ENCODE results near the gene KIF23. TPM values are rescaled to one million over a fixed set of nuclear protein-coding genes. Genes with fewer than 3 reads are reported as not detected.
A peak's percentile ranks its signal among the peaks of the same experiment; 100 is the strongest.

Gene KIF23
- total RNA-seq, 1 experiment from 2014 or later, result 83.7 TPM

DNA sequence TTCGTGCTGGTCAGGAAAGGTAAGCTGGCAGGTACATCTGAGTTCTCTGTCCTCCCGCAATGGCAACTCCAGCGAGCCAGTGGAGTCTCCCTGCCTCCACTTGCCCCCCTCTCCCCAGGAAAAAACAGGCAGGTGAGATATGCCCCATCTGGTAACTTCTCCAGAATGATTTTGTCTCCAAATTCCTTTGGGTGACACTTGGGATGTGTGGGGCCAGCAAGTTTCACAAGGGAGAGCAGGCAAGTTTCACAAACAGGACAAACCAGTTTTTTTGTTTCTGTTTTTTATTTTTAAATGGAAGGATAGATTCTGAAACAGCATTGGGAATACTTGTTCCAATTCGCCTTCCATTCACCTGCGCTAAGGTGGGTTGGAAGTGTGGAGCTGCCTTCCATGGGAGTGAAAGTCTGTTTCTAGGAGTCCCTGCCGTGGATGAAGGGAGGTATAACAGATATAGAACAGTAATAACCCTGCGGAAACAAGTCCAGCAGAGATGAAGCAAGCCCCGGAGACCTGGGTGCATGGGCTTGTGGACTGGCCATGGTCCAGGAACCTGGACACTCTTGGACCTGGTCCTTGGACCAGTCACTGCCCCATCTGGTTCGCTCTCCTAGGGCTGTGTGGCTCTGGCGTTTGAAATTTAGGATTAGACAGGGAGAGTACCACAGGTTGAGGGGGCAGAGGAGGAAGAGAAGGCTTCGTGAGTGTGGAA lies 22.9 kb upstream of the KIF23 start:
- Histone ChIP-seq H3K27me3 (ENCODE audit: insufficient read depth, low read length) (no peaks in the 10 kb centered on the region), H3K4me2 (ENCODE audit: low read length) (peak overlapping the region; percentile 29; the same call in 1 of the 2 replicates), H3K36me3 (ENCODE audit: control insufficient read depth in 1 of 2, insufficient read depth in 2 of 2, low read length in 2 of 2) (no peaks in the 10 kb centered on the region), H3K27ac (ENCODE audit: low read depth, low read length) (no peak overlapping the region), H3K9ac (ENCODE audit: low read length) (no peak overlapping the region), H3K4me3 (replicated peaks in 1 of 2; ENCODE audit: low read depth in 1 of 2, low read length in 2 of 2) (no peak overlapping the region), H2AFZ (ENCODE audit: low read depth, low read length, poor library complexity, severe bottlenecking) (no peak overlapping the region), H3K79me2 (ENCODE audit: insufficient read depth, low read length) (no peaks in the 10 kb centered on the region), H3K9me2 (ENCODE audit: insufficient read depth) (no peaks in the 10 kb centered on the region), H3K4me1 (ENCODE audit: control insufficient read depth in 1 of 2, insufficient read depth in 2 of 2, low read length in 2 of 2) (peaks cover 26 to 47% of the 10 kb centered on the region in 2 experiments), H3K9me3 (ENCODE audit: control insufficient read depth in 1 of 2, insufficient read depth in 1 of 2, low read depth in 1 of 2, low read length in 2 of 2) (no peaks in the 10 kb centered on the region), H4K20me1 (ENCODE audit: insufficient read depth) (no peaks in the 10 kb centered on the region)
- intact Hi-C loops (cut with micrococcal nuclease), result loop anchor here (5.0 kb wide), 3 partner anchors 94 to 229 kb away; partner anchors contain the start of genes GLCE and PAQR5
- BruUV-seq (replicated peaks), result no TSS peak
- ATAC-seq, result no peak
- RAD21 ChIA-PET (ENCODE audit: low non-redundant PET in 1 of 2, low total read pairs in 2 of 2, uncharacterized antibody in 2 of 2, unreplicated experiment in 2 of 2), result no interaction called here
- TF ChIP-seq JUND (IDR thresholded peaks at IDR 0.05) (no peak), EZH2 (IDR thresholded peaks at IDR 0.05) (no peak), POLR2A (IDR thresholded peaks at IDR 0.05; ENCODE audit: borderline replicate concordance, extremely low read depth, insufficient read depth, insufficient read length) (no peak), POLR2AphosphoS5 (IDR thresholded peaks at IDR 0.05; ENCODE audit: low read depth, low read length) (no peak)
- no peak for DNase-seq (ENCODE audit: low read depth, low spot score)
- POLR2A ChIA-PET, result interaction anchor here (1.0 kb wide), 1 partner anchor 12 kb away, joined by 3 read pairs; no protein-coding TSS in a partner anchor
- CTCF ChIA-PET, result no interaction called here

DNA sequence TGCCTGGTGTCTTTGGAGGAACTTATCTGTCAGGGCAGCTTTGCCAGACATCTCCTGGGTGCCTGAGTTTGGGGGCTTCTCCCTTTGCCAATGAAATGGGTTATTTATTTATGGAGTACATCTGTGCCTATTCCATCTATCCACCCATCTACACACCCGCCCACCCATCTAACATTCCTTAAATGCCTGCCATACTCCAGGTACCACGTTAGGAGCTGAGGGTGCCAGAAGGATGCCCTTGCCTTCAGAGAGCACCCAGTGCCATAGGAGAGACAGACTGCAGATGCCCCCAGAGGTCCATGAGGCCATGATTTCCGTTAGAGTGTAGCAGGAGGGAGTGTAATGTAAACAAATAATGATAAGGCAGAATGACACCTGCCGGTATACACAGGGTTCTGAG lies 21.8 kb upstream of the KIF23 start:
- Histone ChIP-seq H3K36me3 (ENCODE audit: control insufficient read depth in 1 of 2, insufficient read depth in 2 of 2, low read length in 2 of 2) (no peaks in the 10 kb centered on the region), H3K27ac (ENCODE audit: low read depth, low read length) (no peak overlapping the region), H3K27me3 (ENCODE audit: insufficient read depth, low read length) (no peaks in the 10 kb centered on the region), H3K9ac (ENCODE audit: low read length) (no peak overlapping the region), H3K4me1 (ENCODE audit: control insufficient read depth in 1 of 2, insufficient read depth in 2 of 2, low read length in 2 of 2) (peaks cover 26 to 47% of the 10 kb centered on the region in 2 experiments), H3K4me3 (replicated peaks in 1 of 2; ENCODE audit: low read depth in 1 of 2, low read length in 2 of 2) (no peak overlapping the region), H4K20me1 (ENCODE audit: insufficient read depth) (no peaks in the 10 kb centered on the region), H3K9me3 (ENCODE audit: control insufficient read depth in 1 of 2, insufficient read depth in 1 of 2, low read depth in 1 of 2, low read length in 2 of 2) (no peaks in the 10 kb centered on the region), H3K9me2 (ENCODE audit: insufficient read depth) (no peaks in the 10 kb centered on the region), H3K79me2 (ENCODE audit: insufficient read depth, low read length) (no peaks in the 10 kb centered on the region), H3K4me2 (ENCODE audit: low read length) (no peak overlapping the region), H2AFZ (ENCODE audit: low read depth, low read length, poor library complexity, severe bottlenecking) (no peak overlapping the region)
- DNase-seq (ENCODE audit: low read depth, low spot score) (no peak), ATAC-seq (no peak)
- CTCF ChIA-PET, result interaction anchor here (3.6 kb wide), 1 partner anchor 333 kb away, joined by 18 read pairs; no protein-coding TSS in a partner anchor
- intact Hi-C loops (cut with micrococcal nuclease), result loop anchor here (5.0 kb wide), 3 partner anchors 95 to 230 kb away; partner anchors contain the start of genes GLCE and PAQR5
- POLR2A ChIA-PET, result interaction anchor here (1.0 kb wide), 1 partner anchor 13 kb away, joined by 3 read pairs; no protein-coding TSS in a partner anchor
- RAD21 ChIA-PET (ENCODE audit: low non-redundant PET in 1 of 2, low total read pairs in 2 of 2, uncharacterized antibody in 2 of 2, unreplicated experiment in 2 of 2), result no interaction called here
- no TSS peak for BruUV-seq (replicated peaks)
- TF ChIP-seq TCF7L2 (IDR thresholded peaks at IDR 0.05; ENCODE audit: borderline replicate concordance, extremely low read depth, insufficient read depth, insufficient read length), result no peak
- TF ChIP-seq ZFX (IDR thresholded peaks at IDR 0.05), result no peak
- TF ChIP-seq POLR2A (IDR thresholded peaks at IDR 0.05; ENCODE audit: borderline replicate concordance, extremely low read depth, insufficient read depth, insufficient read length), result no peak
- no peak for TF ChIP-seq ELF1 (IDR thresholded peaks at IDR 0.05; ENCODE audit: borderline replicate concordance, low read depth)
- TF ChIP-seq SRF (IDR thresholded peaks at IDR 0.05; ENCODE audit: low read depth), result no peak
- TF ChIP-seq JUND (IDR thresholded peaks at IDR 0.05), result no peak
- no peak for TF ChIP-seq EZH2 (IDR thresholded peaks at IDR 0.05)
- TF ChIP-seq EZH2phosphoT487 (IDR thresholded peaks at IDR 0.05; ENCODE audit: borderline replicate concordance), result no peak
- TF ChIP-seq REST (IDR thresholded peaks at IDR 0.05; ENCODE audit: low read depth), result no peak
- TF ChIP-seq, protein P1, sequence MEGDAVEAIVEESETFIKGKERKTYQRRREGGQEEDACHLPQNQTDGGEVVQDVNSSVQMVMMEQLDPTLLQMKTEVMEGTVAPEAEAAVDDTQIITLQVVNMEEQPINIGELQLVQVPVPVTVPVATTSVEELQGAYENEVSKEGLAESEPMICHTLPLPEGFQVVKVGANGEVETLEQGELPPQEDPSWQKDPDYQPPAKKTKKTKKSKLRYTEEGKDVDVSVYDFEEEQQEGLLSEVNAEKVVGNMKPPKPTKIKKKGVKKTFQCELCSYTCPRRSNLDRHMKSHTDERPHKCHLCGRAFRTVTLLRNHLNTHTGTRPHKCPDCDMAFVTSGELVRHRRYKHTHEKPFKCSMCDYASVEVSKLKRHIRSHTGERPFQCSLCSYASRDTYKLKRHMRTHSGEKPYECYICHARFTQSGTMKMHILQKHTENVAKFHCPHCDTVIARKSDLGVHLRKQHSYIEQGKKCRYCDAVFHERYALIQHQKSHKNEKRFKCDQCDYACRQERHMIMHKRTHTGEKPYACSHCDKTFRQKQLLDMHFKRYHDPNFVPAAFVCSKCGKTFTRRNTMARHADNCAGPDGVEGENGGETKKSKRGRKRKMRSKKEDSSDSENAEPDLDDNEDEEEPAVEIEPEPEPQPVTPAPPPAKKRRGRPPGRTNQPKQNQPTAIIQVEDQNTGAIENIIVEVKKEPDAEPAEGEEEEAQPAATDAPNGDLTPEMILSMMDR (IDR thresholded peaks at IDR 0.05 in 2 of 3, conservative IDR thresholded peaks at IDR 0.05 in 1 of 3; ENCODE audit: borderline replicate concordance in 1 of 3, insufficient read depth in 1 of 3, low read depth in 2 of 3, low read length in 2 of 3), result no peak

Data from HCT116 (cell line).